H1 (cell line): Measurements from ENCODE around the gene HSPA2. TPM values are rescaled to one million over a fixed set of nuclear protein-coding genes. Genes with fewer than 3 reads are reported as not detected.
A peak's percentile ranks its signal among the peaks of the same experiment; 100 is the strongest.

Experiments
- CBX5 ChIP-seq: fragments of 300-800, 300-1000 bp; sonication (generic); IDR thresholded peaks from 2 replicates; pipeline ENCODE4 v1.7.1; 2016; ENCODE audit warnings: antibody characterized with exemption, low read length, low read depth
- CHD7 ChIP-seq: fragments of 300-600 bp; sonication (generic); IDR thresholded peaks from 2 replicates; pipeline ENCODE4 v1.7.1; 2012; ENCODE audit warnings: low read length, moderate library complexity, mild to moderate bottlenecking, inconsistent platforms; ENCODE audit not compliant: insufficient replicate concordance
- NANOG ChIP-seq: IDR thresholded peaks from 2 replicates; pipeline ENCODE4 v1.6.1; 2011; ENCODE audit warnings: low read length, low read depth, mild to moderate bottlenecking, inconsistent platforms; ENCODE audit not compliant: insufficient read depth, poor library complexity, severe bottlenecking
- SRF ChIP-seq: IDR thresholded peaks from 2 replicates; pipeline ENCODE4 v1.6.1; 2011; ENCODE audit warnings: mild to moderate bottlenecking, low read depth, low read length, moderate library complexity
- polyA plus RNA-seq, 7 experiments: library from polyadenylated mRNA; depleted of rRNA in 3 of 7; stranded (reverse) in 5 of 7; unstranded in 2 of 7; fragments of >200 nt in 5 of 7; fragments of 200-250 nt in 2 of 7; gene quantifications; 1 replicate in 5 of 7; 2 replicates in 1 of 7; 4 replicates in 1 of 7; pipeline versions ENCODE4 v1.2.1 to v1.2.3, GENCODE V29; 2011 to 2013; ENCODE audit warnings: missing spikeins in 2 of 7, mixed read lengths in 2 of 7
- total RNA-seq: library from RNA; stranded (reverse); fragmentation: NEBNext Ultra II Directional; extraction: Animal tissue kit (Norgen Biotek cat#: 25700); gene quantifications from 2 replicates; pipeline ENCODE4 v1.2.1, GENCODE V29; 2021

Gene HSPA2
- total and polyA plus RNA-seq, 2 of the 8 experiments (the other 6 are each of a cell fraction or from before 2014, with no cell fraction given): 30.5 to 82.9 TPM

- TF ChIP-seq CHD7 (peak; percentile 32), SRF (no peak), NANOG (no peak), CBX5 (no peak)
These were observed 4.2 kb downstream of the HSPA2 start (continued) for GRCh38 chr14:64544607-64545312.
